ENCODE measurements around the gene GALNT2. TPM values are rescaled to one million over a fixed set of nuclear protein-coding genes. Genes with fewer than 3 reads are reported as not detected.
A peak's percentile ranks its signal among the peaks of the same experiment; 100 is the strongest.

The GALNT2 gene
- total and polyA plus RNA-seq, 9 of the 15 experiments (the other 6 are each of a cell fraction or from before 2014, with no cell fraction given), result 1.6 to 106 (median 51.9) TPM

DNA sequence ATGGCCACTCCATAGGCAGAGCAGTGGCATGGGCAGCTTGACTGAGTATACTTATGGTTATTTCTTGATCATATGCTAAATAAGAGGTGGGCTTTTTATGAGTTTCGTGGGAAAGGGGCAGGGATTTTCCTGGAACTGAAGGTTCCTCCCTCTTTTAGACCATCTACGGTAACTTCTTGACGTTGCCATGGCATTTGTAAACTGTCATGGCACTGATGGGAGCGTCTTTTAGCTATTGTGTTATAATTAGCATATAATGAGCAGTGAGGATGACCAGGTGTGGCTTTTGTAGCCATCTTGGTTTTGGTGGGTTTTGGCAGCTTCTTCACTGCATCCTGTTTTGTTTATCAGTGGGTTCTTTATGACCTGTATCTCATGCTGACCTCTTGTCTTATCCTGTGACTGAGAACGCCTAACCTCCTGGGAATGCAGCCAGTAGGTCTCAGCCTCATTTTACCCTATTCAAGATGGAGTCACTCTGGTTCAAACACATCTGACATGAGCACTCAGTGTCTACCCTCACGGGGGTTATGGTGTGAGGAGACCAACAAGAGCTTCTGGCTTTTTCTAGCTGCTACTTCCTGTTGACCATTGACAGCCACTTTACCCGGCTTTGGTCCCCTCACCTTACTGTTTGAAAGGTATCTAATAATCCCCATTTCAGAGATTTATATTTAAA is 71.7 kb downstream of the GALNT2 start (continued):
- no peak for TF ChIP-seq CHD7 (IDR thresholded peaks at IDR 0.05; ENCODE audit: low read depth, low read length)
- TF ChIP-seq RCOR1 (IDR thresholded peaks at IDR 0.05; ENCODE audit: borderline replicate concordance in 1 of 2, low read depth in 2 of 2, low read length in 2 of 2), result no peak; a peak in 1 of 4 replicates
- TF ChIP-seq FOXK2 (conservative IDR thresholded peaks at IDR 0.05 in 1 of 2, IDR thresholded peaks at IDR 0.05 in 1 of 2; ENCODE audit: low read depth in 2 of 2), result no peak
- no peak for TF ChIP-seq TAL1 (IDR thresholded peaks at IDR 0.05)
- TF ChIP-seq, protein P1, sequence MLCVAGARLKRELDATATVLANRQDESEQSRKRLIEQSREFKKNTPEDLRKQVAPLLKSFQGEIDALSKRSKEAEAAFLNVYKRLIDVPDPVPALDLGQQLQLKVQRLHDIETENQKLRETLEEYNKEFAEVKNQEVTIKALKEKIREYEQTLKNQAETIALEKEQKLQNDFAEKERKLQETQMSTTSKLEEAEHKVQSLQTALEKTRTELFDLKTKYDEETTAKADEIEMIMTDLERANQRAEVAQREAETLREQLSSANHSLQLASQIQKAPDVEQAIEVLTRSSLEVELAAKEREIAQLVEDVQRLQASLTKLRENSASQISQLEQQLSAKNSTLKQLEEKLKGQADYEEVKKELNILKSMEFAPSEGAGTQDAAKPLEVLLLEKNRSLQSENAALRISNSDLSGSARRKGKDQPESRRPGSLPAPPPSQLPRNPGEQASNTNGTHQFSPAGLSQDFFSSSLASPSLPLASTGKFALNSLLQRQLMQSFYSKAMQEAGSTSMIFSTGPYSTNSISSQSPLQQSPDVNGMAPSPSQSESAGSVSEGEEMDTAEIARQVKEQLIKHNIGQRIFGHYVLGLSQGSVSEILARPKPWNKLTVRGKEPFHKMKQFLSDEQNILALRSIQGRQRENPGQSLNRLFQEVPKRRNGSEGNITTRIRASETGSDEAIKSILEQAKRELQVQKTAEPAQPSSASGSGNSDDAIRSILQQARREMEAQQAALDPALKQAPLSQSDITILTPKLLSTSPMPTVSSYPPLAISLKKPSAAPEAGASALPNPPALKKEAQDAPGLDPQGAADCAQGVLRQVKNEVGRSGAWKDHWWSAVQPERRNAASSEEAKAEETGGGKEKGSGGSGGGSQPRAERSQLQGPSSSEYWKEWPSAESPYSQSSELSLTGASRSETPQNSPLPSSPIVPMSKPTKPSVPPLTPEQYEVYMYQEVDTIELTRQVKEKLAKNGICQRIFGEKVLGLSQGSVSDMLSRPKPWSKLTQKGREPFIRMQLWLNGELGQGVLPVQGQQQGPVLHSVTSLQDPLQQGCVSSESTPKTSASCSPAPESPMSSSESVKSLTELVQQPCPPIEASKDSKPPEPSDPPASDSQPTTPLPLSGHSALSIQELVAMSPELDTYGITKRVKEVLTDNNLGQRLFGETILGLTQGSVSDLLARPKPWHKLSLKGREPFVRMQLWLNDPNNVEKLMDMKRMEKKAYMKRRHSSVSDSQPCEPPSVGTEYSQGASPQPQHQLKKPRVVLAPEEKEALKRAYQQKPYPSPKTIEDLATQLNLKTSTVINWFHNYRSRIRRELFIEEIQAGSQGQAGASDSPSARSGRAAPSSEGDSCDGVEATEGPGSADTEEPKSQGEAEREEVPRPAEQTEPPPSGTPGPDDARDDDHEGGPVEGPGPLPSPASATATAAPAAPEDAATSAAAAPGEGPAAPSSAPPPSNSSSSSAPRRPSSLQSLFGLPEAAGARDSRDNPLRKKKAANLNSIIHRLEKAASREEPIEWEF (CRISPR knock-in tag; IDR thresholded peaks at IDR 0.05), result peak; percentile 94
- TF ChIP-seq TBP (optimal IDR thresholded peaks at IDR 0.05; ENCODE audit: low read depth, low read length), result peak; percentile 20
- no peak for TF ChIP-seq MED1 (CRISPR knock-in tag; IDR thresholded peaks at IDR 0.05; ENCODE audit: borderline replicate concordance)
- TF ChIP-seq CREBBP (IDR thresholded peaks at IDR 0.05; ENCODE audit: low read depth, low read length), result no peak
- no peak for TF ChIP-seq POLR3A (IDR thresholded peaks at IDR 0.05; ENCODE audit: borderline replicate concordance, extremely low read depth, insufficient read depth, insufficient read length)
- no peak for TF ChIP-seq ZFP36 (IDR thresholded peaks at IDR 0.05; ENCODE audit: low read depth, low read length, partially characterized antibody)

All from K562 (cell line).